ENCODE data around the gene MRPS25. TPM values are rescaled to one million over a fixed set of nuclear protein-coding genes. Genes with fewer than 3 reads are reported as not detected.

The MRPS25 gene
- total and polyA plus RNA-seq, 9 of the 15 experiments (the other 6 are each of a cell fraction or from before 2014, with no cell fraction given): 34.3 to 129 (median 78.2) TPM

- TF ChIP-seq HINFP (tag; conservative IDR thresholded peaks at IDR 0.05; ENCODE audit: low read depth) (no peak), CHD2 (IDR thresholded peaks at IDR 0.05; ENCODE audit: low read depth, low read length) (peak; percentile 94), RNF219 (CRISPR knock-in tag; IDR thresholded peaks at IDR 0.05) (no peak), BRF2 (IDR thresholded peaks at IDR 0.05; ENCODE audit: borderline replicate concordance, insufficient read depth, insufficient read length) (no peak), ZNF75A (CRISPR knock-in tag; IDR thresholded peaks at IDR 0.05) (no peak), SRF (CRISPR knock-in tag; IDR thresholded peaks at IDR 0.05) (peak in 1 of 2 experiments; percentile 30; a peak in 1 of 4 replicates), SIX5 (IDR thresholded peaks at IDR 0.05; ENCODE audit: borderline replicate concordance in 1 of 2, insufficient read depth in 1 of 2, low read depth in 1 of 2, low read length in 2 of 2) (peak; percentile 87 to 88; a peak in 3 of 4 replicates), ILK (tag; IDR thresholded peaks at IDR 0.05; ENCODE audit: borderline replicate concordance, low read depth) (no peak), HOMEZ (CRISPR knock-in tag; IDR thresholded peaks at IDR 0.05) (no peak), ZNF263 (CRISPR knock-in tag; IDR thresholded peaks at IDR 0.05; ENCODE audit: borderline replicate concordance) (peak; percentile 45; the same call in 1 of the 2 replicates), TARDBP (IDR thresholded peaks at IDR 0.05) (no peak)
- TF ChIP-seq, protein P1, sequence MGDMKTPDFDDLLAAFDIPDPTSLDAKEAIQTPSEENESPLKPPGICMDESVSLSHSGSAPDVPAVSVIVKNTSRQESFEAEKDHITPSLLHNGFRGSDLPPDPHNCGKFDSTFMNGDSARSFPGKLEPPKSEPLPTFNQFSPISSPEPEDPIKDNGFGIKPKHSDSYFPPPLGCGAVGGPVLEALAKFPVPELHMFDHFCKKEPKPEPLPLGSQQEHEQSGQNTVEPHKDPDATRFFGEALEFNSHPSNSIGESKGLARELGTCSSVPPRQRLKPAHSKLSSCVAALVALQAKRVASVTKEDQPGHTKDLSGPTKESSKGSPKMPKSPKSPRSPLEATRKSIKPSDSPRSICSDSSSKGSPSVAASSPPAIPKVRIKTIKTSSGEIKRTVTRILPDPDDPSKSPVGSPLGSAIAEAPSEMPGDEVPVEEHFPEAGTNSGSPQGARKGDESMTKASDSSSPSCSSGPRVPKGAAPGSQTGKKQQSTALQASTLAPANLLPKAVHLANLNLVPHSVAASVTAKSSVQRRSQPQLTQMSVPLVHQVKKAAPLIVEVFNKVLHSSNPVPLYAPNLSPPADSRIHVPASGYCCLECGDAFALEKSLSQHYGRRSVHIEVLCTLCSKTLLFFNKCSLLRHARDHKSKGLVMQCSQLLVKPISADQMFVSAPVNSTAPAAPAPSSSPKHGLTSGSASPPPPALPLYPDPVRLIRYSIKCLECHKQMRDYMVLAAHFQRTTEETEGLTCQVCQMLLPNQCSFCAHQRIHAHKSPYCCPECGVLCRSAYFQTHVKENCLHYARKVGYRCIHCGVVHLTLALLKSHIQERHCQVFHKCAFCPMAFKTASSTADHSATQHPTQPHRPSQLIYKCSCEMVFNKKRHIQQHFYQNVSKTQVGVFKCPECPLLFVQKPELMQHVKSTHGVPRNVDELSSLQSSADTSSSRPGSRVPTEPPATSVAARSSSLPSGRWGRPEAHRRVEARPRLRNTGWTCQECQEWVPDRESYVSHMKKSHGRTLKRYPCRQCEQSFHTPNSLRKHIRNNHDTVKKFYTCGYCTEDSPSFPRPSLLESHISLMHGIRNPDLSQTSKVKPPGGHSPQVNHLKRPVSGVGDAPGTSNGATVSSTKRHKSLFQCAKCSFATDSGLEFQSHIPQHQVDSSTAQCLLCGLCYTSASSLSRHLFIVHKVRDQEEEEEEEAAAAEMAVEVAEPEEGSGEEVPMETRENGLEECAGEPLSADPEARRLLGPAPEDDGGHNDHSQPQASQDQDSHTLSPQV (IDR thresholded peaks at IDR 0.05): peak; percentile 84
- TF ChIP-seq, protein P2, sequence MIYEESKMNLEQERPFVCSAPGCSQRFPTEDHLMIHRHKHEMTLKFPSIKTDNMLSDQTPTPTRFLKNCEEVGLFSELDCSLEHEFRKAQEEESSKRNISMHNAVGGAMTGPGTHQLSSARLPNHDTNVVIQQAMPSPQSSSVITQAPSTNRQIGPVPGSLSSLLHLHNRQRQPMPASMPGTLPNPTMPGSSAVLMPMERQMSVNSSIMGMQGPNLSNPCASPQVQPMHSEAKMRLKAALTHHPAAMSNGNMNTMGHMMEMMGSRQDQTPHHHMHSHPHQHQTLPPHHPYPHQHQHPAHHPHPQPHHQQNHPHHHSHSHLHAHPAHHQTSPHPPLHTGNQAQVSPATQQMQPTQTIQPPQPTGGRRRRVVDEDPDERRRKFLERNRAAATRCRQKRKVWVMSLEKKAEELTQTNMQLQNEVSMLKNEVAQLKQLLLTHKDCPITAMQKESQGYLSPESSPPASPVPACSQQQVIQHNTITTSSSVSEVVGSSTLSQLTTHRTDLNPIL (CRISPR knock-in tag; IDR thresholded peaks at IDR 0.05): no peak
Measured at GRCh38 chr3:15064835-15065549, at the start of gene MRPS25 (continued).

Measured in K562 (cell line).